NCI-H1092 treated with DMSO at 0.1 percent for 48 hours (cell line): ENCODE data around the gene ACRV1.
A peak's percentile ranks its signal among the peaks of the same experiment; 100 is the strongest.
"Not testable (repeated sequence)": the region's sequence is repeated elsewhere in the genome, so short reads cannot be mapped to it uniquely, and the experiment has no call there.

Experiments
- DNase-seq: peaks from one replicate; lab custom pipeline; 2025; lab: John Stamatoyannopoulos, UW

ACRV1 gene

GRCh38 chr11:125680747-125681146 is at the start of gene ACRV1:
Gene ACRV1, minus strand, starts transcription at chr11:125680847. Its CDS starts 67 bp downstream, at chr11:125680780.
- no peak for DNase-seq

- DNase-seq: no peak
Measured at GRCh38 chr11:125728969-125729368, 48.3 kb upstream of the ACRV1 start.

GRCh38 chr11:125724125-125724524 is 43.5 kb upstream of the ACRV1 start:
- peak; percentile 32 for DNase-seq

GRCh38 chr11:125720781-125721180 is 40.1 kb upstream of the ACRV1 start:
- no peak for DNase-seq

GRCh38 chr11:125704686-125705085 is 24.0 kb upstream of the ACRV1 start:
- DNase-seq: not testable (repeated sequence)

- DNase-seq: no peak
Measured at GRCh38 chr11:125701858-125702621, 21.4 kb upstream of the ACRV1 start.

GRCh38 chr11:125701018-125701610 is 20.5 kb upstream of the ACRV1 start:
- no peak for DNase-seq

- no peak for DNase-seq
Measured at GRCh38 chr11:125694951-125695350, 14.3 kb upstream of the ACRV1 start.

- no peak for DNase-seq
Measured at GRCh38 chr11:125692887-125693286, 12.2 kb upstream of the ACRV1 start.

- no peak for DNase-seq
Measured at GRCh38 chr11:125690006-125690405, 9.4 kb upstream of the ACRV1 start.

GRCh38 chr11:125689274-125689859 is 8.7 kb upstream of the ACRV1 start:
- no peak for DNase-seq

- DNase-seq: no peak
Measured at GRCh38 chr11:125688632-125689031, 8.0 kb upstream of the ACRV1 start.

- DNase-seq: no peak
Measured at GRCh38 chr11:125688066-125688465, 7.4 kb upstream of the ACRV1 start.

- no peak for DNase-seq
Measured at GRCh38 chr11:125685228-125685627, 4.6 kb upstream of the ACRV1 start.

- no peak for DNase-seq
Measured at GRCh38 chr11:125679837-125680236, 810 bp downstream of the ACRV1 start.

GRCh38 chr11:125679397-125679796 is 1.2 kb downstream of the ACRV1 start:
- DNase-seq: no peak

- no peak for DNase-seq
Measured at GRCh38 chr11:125675196-125675595, 5.5 kb downstream of the ACRV1 start.

GRCh38 chr11:125674210-125674609 is 6.4 kb downstream of the ACRV1 start:
- DNase-seq: no peak

- no peak for DNase-seq
Measured at GRCh38 chr11:125671561-125671960, 9.1 kb downstream of the ACRV1 start.

- DNase-seq: no peak
Measured at GRCh38 chr11:125670172-125670571, 10.5 kb downstream of the ACRV1 start.

GRCh38 chr11:125667151-125667550 is 13.5 kb downstream of the ACRV1 start:
- DNase-seq: no peak

GRCh38 chr11:125663910-125664309 is 16.7 kb downstream of the ACRV1 start:
- no peak for DNase-seq

GRCh38 chr11:125662689-125663088 is 18.0 kb downstream of the ACRV1 start:
- no peak for DNase-seq
